GM19193 (cell line): Measurements from ENCODE around the gene ARL2BP.

Experiments
- POLR2A ChIP-seq: IDR thresholded peaks from 4 replicates; pipeline ENCODE4 v1.6.1; 2011; ENCODE audit not compliant: insufficient read depth, insufficient read length; ENCODE audit errors: extremely low read depth

Gene ARL2BP

GRCh38 chr16:57229079-57229478 lies 16.0 kb upstream of the ARL2BP start:
- no peak for TF ChIP-seq POLR2A

GRCh38 chr16:57231821-57232350 lies 13.2 kb upstream of the ARL2BP start:
- TF ChIP-seq POLR2A: no peak

GRCh38 chr16:57233944-57234706 lies 10.9 kb upstream of the ARL2BP start:
- TF ChIP-seq POLR2A: no peak

- no peak for TF ChIP-seq POLR2A
Observed at GRCh38 chr16:57234707-57235092, 10.4 kb upstream of the ARL2BP start.

- no peak for TF ChIP-seq POLR2A
Observed at GRCh38 chr16:57235128-57236021, 9.7 kb upstream of the ARL2BP start.

- TF ChIP-seq POLR2A: no peak
Observed at GRCh38 chr16:57236022-57236350, 9.1 kb upstream of the ARL2BP start.

GRCh38 chr16:57238682-57239081 lies 6.4 kb upstream of the ARL2BP start:
- TF ChIP-seq POLR2A: no peak

- TF ChIP-seq POLR2A: no peak
Observed at GRCh38 chr16:57239107-57239506, 6.0 kb upstream of the ARL2BP start.

- no peak for TF ChIP-seq POLR2A
Observed at GRCh38 chr16:57240851-57241250, 4.2 kb upstream of the ARL2BP start.

- TF ChIP-seq POLR2A: no peak
Observed at GRCh38 chr16:57242650-57243049, 2.4 kb upstream of the ARL2BP start.

GRCh38 chr16:57244463-57244766 lies 644 bp upstream of the ARL2BP start:
- TF ChIP-seq POLR2A: no peak

- TF ChIP-seq POLR2A: no peak
Observed at GRCh38 chr16:57245472-57246113, 534 bp downstream of the ARL2BP start.

- no peak for TF ChIP-seq POLR2A
Observed at GRCh38 chr16:57251352-57251751, 6.3 kb downstream of the ARL2BP start.

GRCh38 chr16:57252148-57252721 lies 7.2 kb downstream of the ARL2BP start:
- no peak for TF ChIP-seq POLR2A

- TF ChIP-seq POLR2A: no peak
Observed at GRCh38 chr16:57253466-57253865, 8.4 kb downstream of the ARL2BP start.
